Measurements from ENCODE around the gene CCDC38.

DNA sequence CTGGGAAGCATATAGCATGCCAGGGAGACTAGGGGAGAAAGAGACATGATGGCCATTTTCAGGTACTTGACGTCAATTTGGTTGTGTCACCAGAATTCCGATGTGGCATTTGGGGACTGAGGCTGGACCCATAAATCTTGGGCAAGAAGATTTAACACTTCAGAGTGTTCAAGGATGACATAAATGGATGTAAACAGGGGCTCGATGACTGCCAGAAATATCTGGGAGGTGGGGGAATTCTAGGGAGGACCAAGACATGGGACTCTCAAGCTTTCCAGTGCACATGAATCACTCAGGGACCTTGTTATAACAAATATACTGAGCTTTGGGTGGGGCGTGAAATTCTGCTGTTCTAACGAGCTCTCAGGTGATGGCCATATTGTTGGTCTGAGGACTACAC is 35.9 kb upstream of the CCDC38 start:
- TF ChIP-seq POLR2A (IDR thresholded peaks at IDR 0.05): no peak
- TF ChIP-seq, protein P1, sequence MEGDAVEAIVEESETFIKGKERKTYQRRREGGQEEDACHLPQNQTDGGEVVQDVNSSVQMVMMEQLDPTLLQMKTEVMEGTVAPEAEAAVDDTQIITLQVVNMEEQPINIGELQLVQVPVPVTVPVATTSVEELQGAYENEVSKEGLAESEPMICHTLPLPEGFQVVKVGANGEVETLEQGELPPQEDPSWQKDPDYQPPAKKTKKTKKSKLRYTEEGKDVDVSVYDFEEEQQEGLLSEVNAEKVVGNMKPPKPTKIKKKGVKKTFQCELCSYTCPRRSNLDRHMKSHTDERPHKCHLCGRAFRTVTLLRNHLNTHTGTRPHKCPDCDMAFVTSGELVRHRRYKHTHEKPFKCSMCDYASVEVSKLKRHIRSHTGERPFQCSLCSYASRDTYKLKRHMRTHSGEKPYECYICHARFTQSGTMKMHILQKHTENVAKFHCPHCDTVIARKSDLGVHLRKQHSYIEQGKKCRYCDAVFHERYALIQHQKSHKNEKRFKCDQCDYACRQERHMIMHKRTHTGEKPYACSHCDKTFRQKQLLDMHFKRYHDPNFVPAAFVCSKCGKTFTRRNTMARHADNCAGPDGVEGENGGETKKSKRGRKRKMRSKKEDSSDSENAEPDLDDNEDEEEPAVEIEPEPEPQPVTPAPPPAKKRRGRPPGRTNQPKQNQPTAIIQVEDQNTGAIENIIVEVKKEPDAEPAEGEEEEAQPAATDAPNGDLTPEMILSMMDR (IDR thresholded peaks at IDR 0.05): no peak

Data from heart left ventricle (tissue), 13 donors.